ENCODE results near the gene POLA1. TPM values are rescaled to one million over a fixed set of nuclear protein-coding genes. Genes with fewer than 3 reads are reported as not detected.

The POLA1 gene
- total RNA-seq, 6 experiments from 2014 or later: 2.0 to 4.5 (median 2.8) TPM

DNA sequence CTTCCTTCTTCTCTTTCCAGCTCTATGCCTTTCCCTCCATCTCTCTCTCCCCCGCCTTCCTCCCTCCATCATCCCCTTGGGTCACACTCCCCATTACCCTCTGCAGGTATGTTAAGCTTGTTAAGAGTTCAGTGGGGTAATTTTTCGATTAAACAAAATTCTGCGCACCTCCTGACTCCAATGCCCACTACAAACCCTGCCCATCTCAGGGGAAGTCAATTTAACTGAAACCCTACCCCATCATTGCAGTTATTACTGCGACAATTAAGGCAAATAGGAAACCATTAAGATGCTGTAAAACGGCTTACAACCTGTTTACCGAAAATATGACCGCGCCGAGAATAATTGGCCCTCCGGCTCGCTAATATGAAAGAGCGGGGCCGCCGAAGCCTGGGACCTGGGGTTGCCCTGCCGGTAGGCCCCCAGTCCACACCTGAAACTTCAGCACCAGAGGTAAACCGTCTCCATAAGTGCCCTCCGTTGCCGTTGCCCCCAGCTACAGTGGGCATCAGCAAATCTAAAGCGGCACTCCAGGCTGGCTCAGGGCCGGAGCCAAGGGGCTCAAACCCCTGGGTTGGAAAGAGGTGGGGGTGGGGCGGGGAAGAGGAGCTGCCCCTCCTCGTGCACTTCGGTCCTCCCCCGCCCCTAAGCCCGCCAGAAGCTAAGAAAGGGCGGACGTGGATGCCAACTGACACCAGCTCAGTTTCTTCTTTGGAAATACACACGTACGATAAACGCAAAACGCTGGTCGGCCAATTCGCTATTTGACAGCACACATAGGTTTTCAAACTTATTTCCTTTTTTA is 317.3 kb downstream of the POLA1 start:
- no peaks in the 10 kb centered on the region for H3K9me3 ChIP-seq
- no peak overlapping the region for H3K4me3 ChIP-seq
- H3K4me1 ChIP-seq: no peaks in the 10 kb centered on the region
- ATAC-seq (no peak), DNase-seq (no peak)
- no peak overlapping the region for H3K27ac ChIP-seq
- H3K36me3 ChIP-seq: no peaks in the 10 kb centered on the region
- WGBS (ENCODE audit: insufficient coverage, low coverage, low lambda C conversion rate, missing lambda C conversion rate): 18% methylated on average over 24 of the region's 33 CpGs
- peaks cover 0 to 48% of the 10 kb centered on the region in 2 donors for H3K27me3 ChIP-seq
- intact Hi-C loops (cut with DNase I): no loop called here
- TF ChIP-seq, protein P1, sequence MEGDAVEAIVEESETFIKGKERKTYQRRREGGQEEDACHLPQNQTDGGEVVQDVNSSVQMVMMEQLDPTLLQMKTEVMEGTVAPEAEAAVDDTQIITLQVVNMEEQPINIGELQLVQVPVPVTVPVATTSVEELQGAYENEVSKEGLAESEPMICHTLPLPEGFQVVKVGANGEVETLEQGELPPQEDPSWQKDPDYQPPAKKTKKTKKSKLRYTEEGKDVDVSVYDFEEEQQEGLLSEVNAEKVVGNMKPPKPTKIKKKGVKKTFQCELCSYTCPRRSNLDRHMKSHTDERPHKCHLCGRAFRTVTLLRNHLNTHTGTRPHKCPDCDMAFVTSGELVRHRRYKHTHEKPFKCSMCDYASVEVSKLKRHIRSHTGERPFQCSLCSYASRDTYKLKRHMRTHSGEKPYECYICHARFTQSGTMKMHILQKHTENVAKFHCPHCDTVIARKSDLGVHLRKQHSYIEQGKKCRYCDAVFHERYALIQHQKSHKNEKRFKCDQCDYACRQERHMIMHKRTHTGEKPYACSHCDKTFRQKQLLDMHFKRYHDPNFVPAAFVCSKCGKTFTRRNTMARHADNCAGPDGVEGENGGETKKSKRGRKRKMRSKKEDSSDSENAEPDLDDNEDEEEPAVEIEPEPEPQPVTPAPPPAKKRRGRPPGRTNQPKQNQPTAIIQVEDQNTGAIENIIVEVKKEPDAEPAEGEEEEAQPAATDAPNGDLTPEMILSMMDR (IDR thresholded peaks at IDR 0.05): no peak
- TF ChIP-seq POLR2A (IDR thresholded peaks at IDR 0.05): no peak

DNA sequence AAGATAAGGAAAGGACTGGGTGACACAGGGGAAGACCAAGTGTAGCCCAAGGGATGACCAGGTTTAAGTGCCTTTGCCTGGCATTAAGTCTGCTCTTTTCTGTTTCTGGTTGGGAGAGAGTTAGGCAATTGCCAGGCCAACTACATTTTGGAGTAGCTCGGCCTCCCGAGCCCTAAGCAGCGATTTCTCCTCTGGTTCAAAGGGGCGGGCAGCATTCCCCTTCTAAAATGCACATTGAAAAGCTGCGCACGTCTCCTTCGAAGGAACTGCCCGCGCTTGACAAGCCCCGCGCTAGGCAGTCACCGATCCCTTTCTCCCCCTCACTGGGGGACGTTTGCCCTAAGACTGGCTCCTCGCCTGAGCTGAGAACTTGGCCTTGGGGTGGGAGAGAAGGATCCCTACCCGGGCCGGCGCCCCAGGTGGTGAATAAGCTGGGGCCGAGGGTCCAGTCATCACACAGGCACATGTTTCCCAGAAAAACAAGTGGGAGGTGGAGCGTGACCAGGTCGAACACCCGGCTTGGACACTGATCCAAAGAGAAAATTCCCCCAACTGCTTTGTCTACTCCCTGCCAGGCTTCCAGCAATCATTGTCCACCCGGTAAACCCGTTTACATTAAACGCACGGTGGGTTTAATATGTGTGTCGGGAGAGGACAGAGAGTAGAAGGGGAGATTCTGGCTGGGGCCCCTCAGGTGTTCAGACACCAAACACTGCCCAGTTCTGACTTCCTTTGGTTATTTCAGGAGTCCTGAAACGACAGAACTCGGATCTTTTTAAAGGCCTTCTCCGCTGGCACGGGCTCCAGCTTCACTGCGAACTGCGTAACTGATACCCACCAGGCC is 318.1 kb downstream of the POLA1 start:
- Histone ChIP-seq H3K4me3 (no peak overlapping the region), H3K36me3 (no peaks in the 10 kb centered on the region), H3K9me3 (no peaks in the 10 kb centered on the region), H3K27me3 (peaks cover 0 to 41% of the 10 kb centered on the region in 2 donors), H3K4me1 (no peaks in the 10 kb centered on the region), H3K27ac (no peak overlapping the region)
- DNase-seq: no peak
- intact Hi-C loops (cut with DNase I): no loop called here
- WGBS (ENCODE audit: insufficient coverage, low coverage, low lambda C conversion rate, missing lambda C conversion rate): 21% methylated on average over 17 of the region's 32 CpGs
- TF ChIP-seq, protein P1 (IDR thresholded peaks at IDR 0.05): no peak
- no peak for TF ChIP-seq POLR2A (IDR thresholded peaks at IDR 0.05)
- no peak for ATAC-seq

DNA sequence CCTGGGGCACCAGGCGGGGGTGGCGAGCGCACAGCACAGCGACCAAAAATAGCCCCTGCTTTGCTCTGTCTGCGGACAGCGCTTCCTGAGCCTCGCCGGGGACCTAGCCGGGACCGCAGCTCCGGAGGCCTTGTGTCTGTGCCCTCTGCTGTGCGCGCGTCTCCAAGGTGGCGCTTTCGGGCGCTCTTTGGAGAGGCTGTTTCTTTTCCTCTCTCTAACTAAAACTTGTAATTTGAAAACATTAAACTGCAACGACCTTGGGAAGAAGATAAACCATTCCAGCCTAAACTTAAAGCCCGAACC is 318.7 kb downstream of the POLA1 start:
- Histone ChIP-seq H3K27ac (no peak overlapping the region), H3K4me3 (no peak overlapping the region), H3K36me3 (no peaks in the 10 kb centered on the region), H3K9me3 (no peaks in the 10 kb centered on the region), H3K4me1 (no peaks in the 10 kb centered on the region), H3K27me3 (peaks cover 0 to 41% of the 10 kb centered on the region in 2 donors)
- 18% methylated on average over 6 of the region's 19 CpGs for WGBS (ENCODE audit: insufficient coverage, low coverage, low lambda C conversion rate, missing lambda C conversion rate)
- ATAC-seq (no peak), DNase-seq (no peak)
- intact Hi-C loops (cut with DNase I): no loop called here
- TF ChIP-seq, protein P1 (IDR thresholded peaks at IDR 0.05): no peak
- no peak for TF ChIP-seq POLR2A (IDR thresholded peaks at IDR 0.05)

- DNase-seq (no peak), ATAC-seq (peak in 1 of 4 donors; percentile 36)
- intact Hi-C loops (cut with DNase I): no loop called here
- 14% methylated on average over 28 of the region's 105 CpGs for WGBS (ENCODE audit: insufficient coverage, low coverage, low lambda C conversion rate, missing lambda C conversion rate)
- TF ChIP-seq, protein P1 (IDR thresholded peaks at IDR 0.05): no peak
- TF ChIP-seq POLR2A (IDR thresholded peaks at IDR 0.05): no peak
- Histone ChIP-seq H3K27ac (no peak overlapping the region), H3K27me3 (peaks cover 0 to 41% of the 10 kb centered on the region in 2 donors), H3K36me3 (no peaks in the 10 kb centered on the region), H3K4me3 (no peak overlapping the region), H3K9me3 (no peaks in the 10 kb centered on the region), H3K4me1 (no peaks in the 10 kb centered on the region)
Measured at GRCh38 chrX:25012793-25013631, 319.3 kb downstream of the POLA1 start.
